Measurements from ENCODE around the gene ACOT8. TPM values are rescaled to one million over a fixed set of nuclear protein-coding genes. Genes with fewer than 3 reads are reported as not detected.
"Not testable (repeated sequence)": the region's sequence is repeated elsewhere in the genome, so short reads cannot be mapped to it uniquely, and the experiment has no call there.

ACOT8 gene
- total RNA-seq, result 100 to 1,000 TPM in 1 of 4 donors, 10 to 100 TPM in 3; 84.6 to 108 (median 99.7) TPM

DNA sequence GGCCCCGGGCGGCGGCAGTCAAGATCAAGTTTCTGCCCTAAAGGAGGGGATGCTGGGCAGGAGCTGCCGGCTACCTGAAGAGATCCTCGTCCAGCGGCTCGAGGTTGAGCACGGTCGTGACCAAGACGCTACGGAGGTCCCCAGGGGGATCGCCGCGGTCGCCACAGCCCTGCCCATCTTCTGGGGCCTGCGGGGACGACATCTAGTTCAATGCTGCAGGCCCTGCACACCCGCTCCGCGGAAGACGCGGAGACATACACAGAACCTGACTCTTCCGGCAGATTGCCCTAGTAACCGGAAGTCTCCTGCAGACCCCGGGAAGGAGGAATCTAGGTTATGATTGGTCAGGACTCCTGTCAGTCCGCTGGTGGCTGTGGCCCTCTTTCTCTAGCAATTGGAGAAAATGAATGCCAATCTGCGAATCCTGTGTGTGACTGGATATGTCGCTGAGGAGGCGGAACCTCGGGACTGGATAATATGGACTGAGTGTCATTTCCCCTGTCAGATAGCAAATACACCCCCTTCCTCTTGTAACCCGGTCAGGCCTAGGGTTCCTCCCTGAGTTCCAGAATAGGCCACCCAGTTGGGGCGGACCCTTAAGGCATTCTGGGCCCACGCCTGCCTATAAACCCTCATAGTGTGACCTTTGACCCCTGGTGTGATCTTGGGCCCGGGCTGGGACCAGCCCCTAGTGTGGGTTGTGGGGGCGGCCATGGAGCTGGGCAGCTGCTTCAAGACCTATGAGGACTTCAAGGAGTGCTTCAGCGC, at the start of gene ACOT8, which contains the start of gene ZSWIM3:
ACOT8 (minus strand) TSS at position 279 of the 768 bp plus-strand sequence; CDS start at position 202, 77 bp downstream.
ZSWIM3 (plus strand) TSS at position 501 of the 768 bp plus-strand sequence; CDS start at position 713, 212 bp downstream.
- H3K4me3 ChIP-seq, result peak within 1 kb of the TSS; percentile 72 to 95 (median 87)
- peak within 1 kb of the TSS; percentile 84 to 92 (median 89) for H3K27ac ChIP-seq
- DNase-seq, result peak; percentile 95
- intact Hi-C loops (cut with DNase I; ENCODE audit: low total_unique reads), result no loop called here
- TF ChIP-seq POLR2A (IDR thresholded peaks at IDR 0.05) (peak; percentile 84), POLR2AphosphoS5 (IDR thresholded peaks at IDR 0.05) (peak; percentile 76 to 87 (median 85)), EP300 (IDR thresholded peaks at IDR 0.05; ENCODE audit: low read depth) (no peak)
- TF ChIP-seq, protein P1, sequence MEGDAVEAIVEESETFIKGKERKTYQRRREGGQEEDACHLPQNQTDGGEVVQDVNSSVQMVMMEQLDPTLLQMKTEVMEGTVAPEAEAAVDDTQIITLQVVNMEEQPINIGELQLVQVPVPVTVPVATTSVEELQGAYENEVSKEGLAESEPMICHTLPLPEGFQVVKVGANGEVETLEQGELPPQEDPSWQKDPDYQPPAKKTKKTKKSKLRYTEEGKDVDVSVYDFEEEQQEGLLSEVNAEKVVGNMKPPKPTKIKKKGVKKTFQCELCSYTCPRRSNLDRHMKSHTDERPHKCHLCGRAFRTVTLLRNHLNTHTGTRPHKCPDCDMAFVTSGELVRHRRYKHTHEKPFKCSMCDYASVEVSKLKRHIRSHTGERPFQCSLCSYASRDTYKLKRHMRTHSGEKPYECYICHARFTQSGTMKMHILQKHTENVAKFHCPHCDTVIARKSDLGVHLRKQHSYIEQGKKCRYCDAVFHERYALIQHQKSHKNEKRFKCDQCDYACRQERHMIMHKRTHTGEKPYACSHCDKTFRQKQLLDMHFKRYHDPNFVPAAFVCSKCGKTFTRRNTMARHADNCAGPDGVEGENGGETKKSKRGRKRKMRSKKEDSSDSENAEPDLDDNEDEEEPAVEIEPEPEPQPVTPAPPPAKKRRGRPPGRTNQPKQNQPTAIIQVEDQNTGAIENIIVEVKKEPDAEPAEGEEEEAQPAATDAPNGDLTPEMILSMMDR (IDR thresholded peaks at IDR 0.05), result no peak
- WGBS, 2 donors (ENCODE audit: low coverage in 1 of 2), result 1% methylated on average over 30 of the region's 36 CpGs; no CpG with 5 or more reads in 1 of the 2 donors
- peaks cover 13 to 63% (median 33%) of the 10 kb centered on the region in 4 donors for H3K4me1 ChIP-seq
- no peaks in the 10 kb centered on the region for H3K27me3 ChIP-seq
- H3K9me3 ChIP-seq, result no peaks in the 10 kb centered on the region
- H3K36me3 ChIP-seq, result peaks cover 0 to 7% (median 0%) of the 10 kb centered on the region in 4 donors
- in situ Hi-C loops (cut with MboI; ENCODE audit: low pct_ligation_motif_present in 1 of 4, low pct_unique_long_range_greater_than_20kb in 1 of 4, low sequenced_read_pairs in 3 of 4), result no loop called here

DNA sequence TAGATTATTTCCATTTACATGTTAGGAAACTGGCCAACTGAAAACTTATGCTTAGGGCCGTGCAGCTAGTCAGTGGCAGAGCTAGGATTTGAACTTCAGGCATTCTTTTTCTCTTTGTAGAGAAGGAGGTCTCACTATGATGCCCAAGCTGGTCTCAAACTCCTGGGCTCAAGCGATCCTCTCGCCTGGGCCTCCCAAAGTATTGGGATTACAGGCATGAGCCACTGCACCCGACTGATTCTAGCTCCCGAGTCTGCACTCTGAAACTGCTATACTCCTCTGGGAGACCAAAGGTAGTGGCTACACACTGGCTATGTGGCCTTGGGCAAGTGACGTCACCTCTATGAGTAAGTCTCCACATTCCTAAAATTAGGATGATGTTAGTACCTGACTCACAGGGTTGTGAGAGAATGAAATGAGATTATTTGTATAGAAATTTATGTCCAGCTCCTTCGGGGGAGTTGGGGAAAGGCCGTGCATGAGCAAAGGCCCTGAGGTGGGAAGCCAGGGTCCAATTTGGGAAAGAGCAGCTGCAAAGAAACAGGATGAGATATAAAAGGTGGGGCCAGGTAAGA, 48.4 kb upstream of the ACOT8 start:
- in situ Hi-C loops (cut with MboI; ENCODE audit: low pct_ligation_motif_present in 1 of 4, low pct_unique_long_range_greater_than_20kb in 1 of 4, low sequenced_read_pairs in 3 of 4), result no loop called here
- Histone ChIP-seq H3K27me3 (no peaks in the 10 kb centered on the region), H3K27ac (no peak overlapping the region), H3K4me3 (no peak overlapping the region), H3K4me1 (peaks cover 0 to 7% (median 0%) of the 10 kb centered on the region in 4 donors), H3K9me3 (no peaks in the 10 kb centered on the region), H3K36me3 (no peaks in the 10 kb centered on the region)
- intact Hi-C loops (cut with DNase I; ENCODE audit: low total_unique reads), result no loop called here
- WGBS, 2 donors (ENCODE audit: low coverage in 1 of 2), result 86 to 88% methylated on average over 3 to 8 of the region's 8 CpGs
- TF ChIP-seq, protein P1 (IDR thresholded peaks at IDR 0.05), result no peak
- TF ChIP-seq POLR2AphosphoS5 (IDR thresholded peaks at IDR 0.05) (no peak), EP300 (IDR thresholded peaks at IDR 0.05; ENCODE audit: low read depth) (no peak), POLR2A (IDR thresholded peaks at IDR 0.05) (no peak)
- DNase-seq, result no peak

DNA sequence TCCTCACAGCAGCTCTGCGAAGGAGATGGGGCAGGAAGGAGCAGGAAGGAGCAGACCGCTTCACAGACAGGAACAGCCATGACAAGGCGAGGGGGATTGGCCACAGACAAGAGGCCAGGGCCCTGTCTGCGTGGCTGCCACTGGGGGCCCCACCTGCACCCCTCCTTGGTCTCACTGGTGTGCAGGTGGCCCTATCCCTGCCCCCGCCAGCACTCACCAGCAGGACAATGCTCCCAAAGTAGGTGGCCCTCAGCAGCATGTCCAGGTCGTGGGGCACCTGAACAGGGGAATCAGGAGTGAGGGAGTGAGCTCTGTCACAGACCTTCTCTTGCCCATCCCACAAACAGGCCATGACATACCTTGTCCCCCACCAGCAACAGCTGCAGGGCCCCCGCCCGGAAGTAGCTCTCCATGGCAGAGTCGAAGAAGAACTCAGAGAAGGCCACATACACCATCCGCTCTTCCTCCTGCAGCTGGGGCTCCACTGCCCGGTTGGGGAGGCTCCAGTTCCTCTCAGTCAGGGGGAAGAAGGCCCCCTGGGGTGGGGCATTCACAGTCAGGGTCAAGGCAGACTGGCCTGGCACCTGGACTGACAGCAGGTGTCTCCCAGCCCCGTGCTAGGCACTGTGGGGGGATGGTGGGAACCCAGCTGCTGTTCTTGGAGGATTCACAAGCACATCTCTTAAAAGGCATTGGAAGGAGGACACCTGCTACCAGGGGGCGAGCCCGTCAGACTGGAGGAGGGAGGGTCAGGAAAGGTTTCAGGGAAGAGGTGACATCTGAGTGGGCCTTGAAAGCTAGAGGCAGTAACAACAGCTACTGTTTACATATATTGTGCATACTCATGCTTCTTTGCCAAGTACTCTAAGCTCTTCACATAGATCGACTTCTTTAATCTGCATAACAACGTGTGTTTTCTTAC, 47.7 kb upstream of the ACOT8 start:
- Histone ChIP-seq H3K9me3 (no peaks in the 10 kb centered on the region), H3K27ac (no peak overlapping the region), H3K27me3 (no peaks in the 10 kb centered on the region), H3K36me3 (no peaks in the 10 kb centered on the region), H3K4me3 (no peak overlapping the region), H3K4me1 (no peaks in the 10 kb centered on the region)
- WGBS, 2 donors (ENCODE audit: low coverage in 1 of 2), result 84 to 86% methylated on average over 6 to 16 of the region's 16 CpGs
- no peak for DNase-seq
- intact Hi-C loops (cut with DNase I; ENCODE audit: low total_unique reads) (no loop called here), in situ Hi-C loops (cut with MboI; ENCODE audit: low pct_ligation_motif_present in 1 of 4, low pct_unique_long_range_greater_than_20kb in 1 of 4, low sequenced_read_pairs in 3 of 4) (no loop called here)
- TF ChIP-seq POLR2A (IDR thresholded peaks at IDR 0.05), result no peak

DNA sequence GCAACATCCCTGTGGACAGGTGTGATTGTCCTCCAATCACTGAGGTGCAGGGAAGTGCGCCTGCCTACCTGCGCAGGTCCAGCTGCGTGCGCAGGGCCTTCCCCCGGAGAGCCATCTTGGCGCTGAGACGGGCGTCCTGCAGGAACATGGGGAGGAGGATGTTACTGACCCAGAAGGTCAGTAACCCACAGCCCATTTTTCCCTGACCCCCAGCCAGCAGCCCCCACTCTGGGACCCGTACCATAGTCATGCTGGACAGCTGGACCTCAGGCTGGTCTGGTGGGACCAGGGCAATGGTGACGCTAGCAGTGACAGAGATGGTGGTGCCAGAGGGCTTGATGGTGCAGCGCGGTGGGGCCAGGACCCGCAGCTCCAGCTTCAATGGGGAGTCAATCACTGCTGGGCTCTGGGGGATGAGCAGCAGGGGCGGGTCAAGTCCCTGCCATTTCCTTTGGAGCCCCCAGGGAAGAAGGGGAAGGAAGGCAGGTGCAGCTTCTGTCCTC, 45.1 kb upstream of the ACOT8 start:
- no peak for DNase-seq
- in situ Hi-C loops (cut with MboI; ENCODE audit: low pct_ligation_motif_present in 1 of 4, low pct_unique_long_range_greater_than_20kb in 1 of 4, low sequenced_read_pairs in 3 of 4), result no loop called here
- no peak overlapping the region for H3K4me3 ChIP-seq
- H3K36me3 ChIP-seq, result peaks cover 0 to 11% (median under 1%) of the 10 kb centered on the region in 4 donors
- H3K4me1 ChIP-seq, result no peaks in the 10 kb centered on the region
- intact Hi-C loops (cut with DNase I; ENCODE audit: low total_unique reads), result no loop called here
- no peaks in the 10 kb centered on the region for H3K27me3 ChIP-seq
- no peak overlapping the region for H3K27ac ChIP-seq
- WGBS, 2 donors (ENCODE audit: low coverage in 1 of 2), result 90% methylated on average over 14 of the region's 14 CpGs; no CpG with 5 or more reads in 1 of the 2 donors
- TF ChIP-seq POLR2A (IDR thresholded peaks at IDR 0.05) (no peak), POLR2AphosphoS5 (IDR thresholded peaks at IDR 0.05) (no peak), EP300 (IDR thresholded peaks at IDR 0.05; ENCODE audit: low read depth) (no peak)
- TF ChIP-seq, protein P1 (IDR thresholded peaks at IDR 0.05), result no peak
- no peaks in the 10 kb centered on the region for H3K9me3 ChIP-seq

DNA sequence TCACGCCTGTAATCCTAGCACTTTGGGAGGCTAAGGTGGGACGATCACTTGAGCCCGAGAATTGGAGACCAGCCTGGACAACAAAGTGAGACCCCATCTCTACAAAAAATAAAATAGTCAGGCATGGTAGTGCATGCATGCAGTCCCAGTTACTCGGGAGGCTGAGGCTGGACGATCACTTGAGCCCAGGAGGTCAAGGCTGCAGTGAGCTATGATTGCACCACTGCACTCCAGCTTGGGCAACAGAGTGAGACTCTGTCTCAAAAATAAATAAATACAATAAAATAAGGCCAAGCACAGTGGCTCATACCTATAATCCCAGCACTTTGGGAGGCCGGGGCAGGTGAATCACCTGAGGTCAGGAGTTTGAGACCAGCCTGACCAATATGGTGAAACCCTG, 44.1 kb upstream of the ACOT8 start:
- WGBS, 2 donors (ENCODE audit: low coverage in 1 of 2), result 91 to 94% methylated on average over 5 to 6 of the region's 6 CpGs
- H3K4me3 ChIP-seq; H3K9me3 ChIP-seq; in situ Hi-C loops (cut with MboI; ENCODE audit: low pct_ligation_motif_present in 1 of 4, low pct_unique_long_range_greater_than_20kb in 1 of 4, low sequenced_read_pairs in 3 of 4); intact Hi-C loops (cut with DNase I; ENCODE audit: low total_unique reads); H3K4me1 ChIP-seq; H3K27me3 ChIP-seq; H3K27ac ChIP-seq; DNase-seq: not testable (repeated sequence)
- peaks cover 0 to 18% (median 4%) of the 10 kb centered on the region in 4 donors for H3K36me3 ChIP-seq
